HepG2 (cell line): ENCODE results near the gene NRN1L. TPM values are rescaled to one million over a fixed set of nuclear protein-coding genes. Genes with fewer than 3 reads are reported as not detected.
"Not testable (repeated sequence)": the region's sequence is repeated elsewhere in the genome, so short reads cannot be mapped to it uniquely, and the experiment has no call there.

Source experiments
- ATAC-seq: fragments of 200-7000 bp; cut with Tn5 transposase; 3 replicates; pipeline ENCODE4 v1.9.1; 2020; ENCODE audit warnings: mild to moderate bottlenecking, moderate library complexity
- BruUV-seq: library from RNA; stranded (reverse); fragments of 400-500 nt; replicated peaks from 2 replicates; lab custom pipeline; 2021; lab: Mats Ljungman, UMichigan
- CTCF ChIA-PET: fragments of 300-600 bp; formaldehyde crosslinking; extraction: SDS; loops from one replicate; lab custom pipeline; 2021; ENCODE audit warnings: low total read pairs, inconsistent platforms, low intra/inter-chr PET ratio; lab: Yijun Ruan, JAX
- POLR2A ChIA-PET: fragments of 350-600 bp; sonication (Branson Sonifier 250); formaldehyde crosslinking; loops from one replicate; lab custom pipeline; 2020; ENCODE audit warnings: antibody characterized with exemption, inconsistent platforms; lab: Yijun Ruan, JAX
- DNase-seq: peaks from one replicate; pipeline ENCODE4 v3.0.0-alpha.2; 2015; ENCODE audit warnings: low spot score
- FAIRE-seq: peaks from 3 replicates; lab custom pipeline; 2011; peaks lifted over from hg19 to GRCh38; lab: Jason Lieb, UNC
- H2AFZ ChIP-seq: one replicate; pipeline ENCODE4 v1.6.1; 2011; ENCODE audit warnings: low read length, inconsistent platforms
- H3K27ac ChIP-seq: fragments of 300-600 bp; 3 replicates; pipeline ENCODE4 v1.8.0; 2011; ENCODE audit warnings: mixed run types, mild to moderate bottlenecking, mixed read lengths, low read length, inconsistent platforms; ENCODE audit not compliant: insufficient read depth; ENCODE audit errors: extremely low read length
- H3K27me3 ChIP-seq, 2 experiments: fragments of 200-600 bp in 1 of 2; 2 replicates in 1 of 2; 3 replicates in 1 of 2; pipeline versions ENCODE4 v1.6.0 to v1.8.0; 2011; ENCODE audit warnings: low read length in 2 of 2, mild to moderate bottlenecking in 2 of 2, moderate library complexity in 2 of 2, inconsistent platforms in 1 of 2; ENCODE audit not compliant: insufficient read depth in 2 of 2, control insufficient read depth in 1 of 2
- H3K36me3 ChIP-seq, 2 experiments: fragments of 200-600 bp in 1 of 2; replicated peaks in 1 of 2; 2 replicates in 1 of 2; 3 replicates in 1 of 2; pipeline versions ENCODE4 v1.5.1 to v1.8.0; 2011; ENCODE audit warnings: low read length in 2 of 2, inconsistent platforms in 1 of 2; ENCODE audit not compliant: insufficient read depth in 2 of 2, control insufficient read depth in 1 of 2
- H3K4me1 ChIP-seq: 2 replicates; pipeline ENCODE4 v1.5.1; 2012; ENCODE audit warnings: low read length, inconsistent platforms; ENCODE audit not compliant: insufficient read depth
- H3K4me2 ChIP-seq: 2 replicates; pipeline ENCODE4 v1.6.0; 2011; ENCODE audit warnings: low read depth, low read length, inconsistent platforms
- H3K4me3 ChIP-seq, 3 experiments: fragments of 200-600 bp in 1 of 3; sonication (generic), shearing (Covaris generic) in 1 of 3; replicated peaks in 1 of 3; 2 replicates each; pipeline ENCODE4 v1.5.1; 2011 to 2016; ENCODE audit warnings: low read length in 3 of 3, inconsistent platforms in 2 of 3, low read depth in 2 of 3, mild to moderate bottlenecking in 2 of 3, control low read depth in 1 of 3, mixed read lengths in 1 of 3; ENCODE audit not compliant: insufficient read depth in 1 of 3
- H3K79me2 ChIP-seq: one replicate; pipeline ENCODE4 v1.6.1; 2011; ENCODE audit warnings: low read length, inconsistent platforms; ENCODE audit not compliant: insufficient read depth
- H3K9ac ChIP-seq: 2 replicates; pipeline ENCODE4 v1.6.0; 2011; ENCODE audit warnings: mild to moderate bottlenecking, low read depth, low read length, inconsistent platforms; ENCODE audit not compliant: insufficient read depth
- H3K9me3 ChIP-seq: 2 replicates; pipeline ENCODE4 v1.5.1; 2012; ENCODE audit warnings: mild to moderate bottlenecking, low read length
- H4K20me1 ChIP-seq: 2 replicates; pipeline ENCODE4 v1.6.0; 2011; ENCODE audit warnings: inconsistent platforms, mild to moderate bottlenecking, low read length, moderate library complexity; ENCODE audit not compliant: insufficient read depth
- POLR2AphosphoS5 ChIP-seq: IDR thresholded peaks from 2 replicates; pipeline ENCODE4 v1.6.1; 2012; ENCODE audit warnings: low read depth, low read length
- ZNF136 ChIP-seq: sonication (generic); formaldehyde crosslinking; IDR thresholded peaks from 2 replicates; pipeline ENCODE4 v1.8.1; 2022; ENCODE audit warnings: low read depth, mild to moderate bottlenecking, moderate library complexity, missing genetic modification reagents
- ZSCAN20 ChIP-seq: sonication (generic); formaldehyde crosslinking; IDR thresholded peaks from 2 replicates; pipeline ENCODE4 v1.4.0; 2020; ENCODE audit warnings: missing genetic modification reagents, mild to moderate bottlenecking, borderline replicate concordance
- WGBS: methylation state at CpG from one replicate; pipeline ENCODE4 v1.1.6; 2017; ENCODE audit warnings: low lambda C conversion rate; 5-methylcytosine and 5-hydroxymethylcytosine counted together
- in situ Hi-C: cut with HindIII; loops from 2 replicates; pipeline ENCODE4 v1.10.0; 2017; ENCODE audit warnings: low pct_unique_long_range_greater_than_20kb; ENCODE audit not compliant: extremely low pct_ligation_motif_present
- intact Hi-C: fragments of 100-400 bp; cut with micrococcal nuclease; formaldehyde crosslinking; loops from one replicate; pipeline ENCODE4 v1.10.0; 2022; ENCODE audit not compliant: unreplicated experiment
- polyA plus RNA-seq, 8 experiments: library from polyadenylated mRNA; depleted of rRNA in 3 of 8; stranded (reverse) in 7 of 8; unstranded in 1 of 8; fragments of >200 nt; fragmentation: Illumina TruSeq in 4 of 8; extraction: Trizol in 4 of 8; gene quantifications; 2 replicates each; pipeline versions ENCODE4 v1.2.1 to v1.2.3, GENCODE V29; 2011 to 2016; ENCODE audit warnings: low read depth in 4 of 8, missing spikeins in 1 of 8, mixed read lengths in 1 of 8; ENCODE audit not compliant: insufficient read depth in 1 of 8
- total RNA-seq, 5 experiments: library from RNA; depleted of rRNA; stranded (reverse); fragments of >200 nt; fragmentation: Illumina TruSeq; extraction: Trizol; gene quantifications; 2 replicates each; pipeline ENCODE4 v1.2.3, GENCODE V29; 2016; ENCODE audit warnings: low read depth in 1 of 5

The NRN1L gene
- total and polyA plus RNA-seq, 2 of the 13 experiments (the other 11 are each of a cell fraction or from before 2014, with no cell fraction given) = 0.53 to 1.2 TPM

GRCh38 chr16:67862623-67863583 is 21.8 kb upstream of the NRN1L start:
- BruUV-seq = no TSS peak
- Histone ChIP-seq H3K79me2 (peaks cover 70% of the 10 kb centered on the region), H3K4me1 (peaks cover 16% of the 10 kb centered on the region), H3K9ac (no peak overlapping the region), H3K4me3 (no peak overlapping the region), H3K27me3 (no peaks in the 10 kb centered on the region), H4K20me1 (peaks cover 41% of the 10 kb centered on the region), H2AFZ (no peak overlapping the region), H3K9me3 (no peaks in the 10 kb centered on the region), H3K36me3 (peaks cover 23 to 69% of the 10 kb centered on the region in 2 experiments), H3K27ac (no peak overlapping the region), H3K4me2 (no peak overlapping the region)
- ATAC-seq (no peak), DNase-seq (no peak), FAIRE-seq (no peak)
- POLR2A ChIA-PET = interaction anchor here (1.0 kb wide), 1 partner anchor 11 kb away, joined by 3 read pairs; no protein-coding TSS in a partner anchor
- intact Hi-C loops (no loop called here), in situ Hi-C loops (no loop called here)
- WGBS = 98% methylated on average over 11 of the region's 11 CpGs
- CTCF ChIA-PET = no interaction called here
- TF ChIP-seq ZSCAN20 (CRISPR knock-in tag) (no peak), POLR2AphosphoS5 (0 out of 2 replicates have a peak, but pooled peaks have one; percentile 13)

- H3K27ac ChIP-seq, H3K9ac ChIP-seq, DNase-seq, H3K4me2 ChIP-seq, intact Hi-C loops, H2AFZ ChIP-seq, H3K27me3 ChIP-seq, BruUV-seq, H3K9me3 ChIP-seq, H3K4me3 ChIP-seq, H3K4me1 ChIP-seq: not testable (repeated sequence)
- POLR2A ChIA-PET = interaction anchor here (1.0 kb wide), 1 partner anchor 9 kb away, joined by 3 read pairs; no protein-coding TSS in a partner anchor
- CTCF ChIA-PET = interaction anchor here (0.7 to 3.7 kb wide), 2 partner anchors 46 to 191 kb away, joined by 3 to 69 read pairs; no protein-coding TSS in a partner anchor
- H3K79me2 ChIP-seq = peaks cover 59% of the 10 kb centered on the region
- 94% methylated on average over 6 of the region's 6 CpGs for WGBS
- peaks cover 31 to 80% of the 10 kb centered on the region in 2 experiments for H3K36me3 ChIP-seq
- TF ChIP-seq ZNF136 (CRISPR knock-in tag) = 0 out of 2 replicates have a peak, but pooled peaks have one; percentile 41
- TF ChIP-seq, all 625 proteins: peak for 1; not testable (repeated sequence) for 624
- ATAC-seq, FAIRE-seq, in situ Hi-C loops: not testable (repeated sequence)
- peaks cover 30% of the 10 kb centered on the region; the same call in 1 of the 2 replicates for H4K20me1 ChIP-seq
These were observed 20.6 kb upstream of the NRN1L start for GRCh38 chr16:67864044-67864443.
